NOMO-1 (cell line): ENCODE results near the gene RNF223.
"Not testable (repeated sequence)": the region's sequence is repeated elsewhere in the genome, so short reads cannot be mapped to it uniquely, and the experiment has no call there.

Source experiments
- DNase-seq, 2 experiments: peaks; one replicate each; lab custom pipeline; 2025; ENCODE audit not compliant: unreplicated experiment in 2 of 2; lab: John Stamatoyannopoulos, UW

RNF223 gene

GRCh38 chr1:1088029-1088800 lies 14.1 kb upstream of the RNF223 start:
- no peak for DNase-seq

DNA sequence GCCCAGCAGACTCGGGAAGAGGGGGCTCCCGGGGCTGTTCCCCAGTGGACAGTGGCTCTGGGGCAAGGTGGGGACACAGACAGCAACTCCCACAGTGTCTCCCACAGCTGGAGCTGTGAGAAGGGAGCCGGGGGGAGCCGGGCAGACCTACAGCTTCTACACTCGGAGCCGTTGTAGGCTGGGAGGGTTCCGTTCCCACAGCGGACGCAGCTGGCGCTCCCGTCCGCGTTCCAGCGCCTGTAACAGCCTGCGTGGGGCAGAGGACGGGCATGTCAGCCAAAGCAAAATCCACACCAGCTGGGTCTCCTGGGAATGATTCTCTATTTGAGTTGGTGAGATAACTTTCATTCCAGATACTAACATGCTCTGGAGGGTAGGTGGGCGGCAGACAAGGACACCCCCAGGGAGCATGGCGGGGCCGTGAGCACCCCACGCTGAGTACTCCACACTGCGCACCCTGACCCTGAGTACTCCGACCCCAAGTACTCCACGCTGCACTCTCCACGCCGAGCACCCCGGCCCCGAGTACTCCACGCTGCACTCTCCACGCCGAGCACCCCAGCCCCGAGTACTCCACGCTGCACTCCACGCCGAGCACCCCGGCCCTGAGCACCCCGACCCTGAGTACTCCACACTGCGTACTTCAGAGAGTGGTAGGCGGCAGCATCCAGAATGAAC lies 13.4 kb upstream of the RNF223 start:
- no peak for DNase-seq

DNA sequence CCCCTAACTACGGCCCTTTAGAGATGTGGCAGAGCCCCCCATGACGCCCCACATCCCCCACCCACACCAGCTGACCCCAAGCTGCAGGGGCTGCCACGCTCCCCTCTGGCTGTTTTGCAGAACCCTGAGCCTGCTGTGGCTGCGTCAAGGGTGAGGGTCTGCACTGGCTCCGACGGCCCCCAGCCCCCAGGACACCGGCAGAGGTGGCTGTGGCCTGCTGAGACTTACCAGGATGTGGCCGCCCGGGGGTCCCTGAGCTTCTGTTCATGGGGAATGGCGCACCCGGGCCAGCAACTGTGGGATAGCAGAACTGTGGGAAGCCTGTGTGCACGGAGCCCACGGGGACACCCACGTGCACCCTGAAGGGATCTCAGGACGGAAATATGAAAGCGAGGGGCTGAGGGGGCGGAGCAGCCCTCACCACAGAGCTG lies 12.8 kb upstream of the RNF223 start:
- DNase-seq: no peak

GRCh38 chr1:1085911-1086841 lies 12.1 kb upstream of the RNF223 start:
- no peak for DNase-seq

- DNase-seq: no peak
Measured at GRCh38 chr1:1085171-1085841, 11.2 kb upstream of the RNF223 start.

DNA sequence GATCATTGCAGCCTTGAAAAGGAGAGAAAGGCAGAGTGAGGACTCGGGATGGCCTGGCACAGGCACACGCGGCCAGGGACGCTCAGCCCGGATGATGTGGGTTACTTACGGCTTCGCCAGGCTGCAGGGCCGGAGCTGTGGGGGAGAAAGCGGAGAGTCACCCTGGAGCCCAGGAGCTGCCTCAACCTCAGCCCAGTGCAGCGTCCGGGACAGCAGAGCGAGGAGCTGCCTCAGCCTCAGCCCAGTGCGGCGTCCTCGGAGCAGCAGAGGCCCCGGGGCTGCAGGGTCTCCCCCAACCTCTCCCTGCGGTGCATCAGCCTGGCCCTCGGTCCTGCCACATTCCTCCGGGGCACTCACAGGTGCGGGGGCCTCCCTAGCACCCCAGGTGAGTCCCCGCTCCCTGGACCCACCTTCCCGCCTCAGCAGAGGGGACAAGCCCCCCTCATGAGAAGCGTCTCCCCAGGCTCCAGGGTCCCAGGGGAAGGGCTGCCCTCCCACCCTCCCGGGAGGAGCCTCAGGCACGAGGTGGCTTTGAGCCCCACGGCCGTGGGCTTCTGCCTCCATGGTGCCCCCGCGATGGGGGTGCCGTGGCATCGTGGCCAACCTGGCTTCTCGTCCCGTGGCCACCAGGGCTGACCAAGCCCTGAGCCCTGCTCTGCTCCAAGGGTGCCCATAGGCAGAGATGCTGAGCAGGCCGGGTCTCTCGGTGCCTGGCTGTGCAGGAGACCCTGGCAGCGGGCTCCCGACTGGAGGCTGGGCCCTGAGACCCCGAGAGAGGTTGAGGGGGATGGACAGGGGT lies 10.5 kb upstream of the RNF223 start:
- no peak for DNase-seq

DNA sequence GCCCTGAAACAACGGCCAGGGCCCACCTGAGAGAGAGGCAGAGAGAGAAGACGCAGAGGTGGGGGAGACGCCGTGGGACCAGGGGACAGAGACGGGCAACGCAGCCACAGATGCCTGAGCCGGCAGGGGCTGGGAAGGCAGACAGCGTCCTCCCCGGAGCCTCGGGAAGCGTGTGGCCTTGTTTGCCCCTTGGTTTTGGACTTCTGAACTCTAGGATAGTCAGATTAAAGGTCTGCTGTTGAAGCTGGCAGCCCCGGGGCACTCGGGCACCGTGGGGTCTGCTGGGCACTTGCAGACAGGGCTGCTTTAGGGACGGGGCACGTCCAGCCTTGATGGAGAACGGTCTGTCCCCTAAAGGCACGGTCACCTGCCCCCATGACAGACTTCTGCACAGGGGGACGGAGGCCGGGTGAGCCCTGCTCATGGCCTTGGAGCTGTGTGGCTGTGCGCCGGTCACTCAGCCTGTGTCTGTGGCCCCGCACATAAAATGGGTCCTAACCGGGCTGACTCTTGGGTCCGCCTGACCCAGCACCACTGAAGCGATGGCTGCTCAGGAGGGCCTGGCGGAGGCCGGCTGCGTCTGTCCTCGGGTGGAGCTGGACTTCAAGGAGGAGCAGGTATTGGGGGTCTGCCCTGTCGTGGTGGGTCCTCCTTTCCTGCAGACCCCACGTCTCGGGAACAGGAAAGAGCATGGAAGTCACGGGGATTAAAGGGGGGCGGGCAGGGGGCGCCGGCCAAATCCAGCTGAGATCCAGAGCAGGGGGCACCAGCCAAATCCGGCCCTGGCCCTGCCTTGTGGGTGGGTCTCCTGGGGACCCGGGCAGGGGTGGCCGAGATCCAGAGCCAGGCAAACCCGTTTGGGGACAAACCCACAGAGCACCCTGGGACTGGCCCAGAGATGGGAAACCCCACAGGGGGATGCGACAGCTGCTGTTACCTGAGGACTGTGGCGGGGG lies 9.6 kb upstream of the RNF223 start:
- DNase-seq: no peak

DNA sequence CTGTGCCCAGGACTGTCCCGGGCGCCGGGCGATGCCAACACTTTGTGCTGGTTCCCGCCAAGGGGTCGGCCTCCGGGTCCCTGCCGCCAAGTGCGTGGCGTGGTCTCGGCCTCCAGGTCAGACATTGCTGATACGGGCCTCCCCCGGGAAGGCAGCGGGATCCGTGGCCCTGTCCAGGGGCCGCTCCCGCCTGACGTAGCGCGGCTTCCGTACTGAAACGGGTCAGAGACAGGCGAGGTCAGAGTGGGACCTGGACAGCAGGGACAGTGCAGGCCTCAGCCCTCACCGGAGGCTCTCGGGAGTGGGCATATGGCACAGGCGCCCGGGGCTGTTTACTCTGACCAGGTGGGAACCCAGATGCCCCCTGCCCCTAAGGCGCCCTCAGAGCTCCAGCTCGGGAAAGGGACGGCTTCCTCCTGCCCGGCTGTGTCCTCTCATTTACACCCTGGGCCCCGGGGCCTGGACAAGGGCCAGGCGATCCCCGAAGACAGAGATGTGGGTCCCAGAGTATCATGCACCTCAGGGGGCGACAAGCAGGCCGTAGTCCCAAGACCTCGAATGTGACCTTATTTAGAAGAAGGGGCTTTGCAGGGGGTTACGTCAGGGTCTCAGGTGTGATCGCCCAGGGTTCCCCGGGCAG lies 8.8 kb upstream of the RNF223 start:
- DNase-seq: no peak

- no peak for DNase-seq
Measured at GRCh38 chr1:1082239-1082775, 8.2 kb upstream of the RNF223 start.

DNA sequence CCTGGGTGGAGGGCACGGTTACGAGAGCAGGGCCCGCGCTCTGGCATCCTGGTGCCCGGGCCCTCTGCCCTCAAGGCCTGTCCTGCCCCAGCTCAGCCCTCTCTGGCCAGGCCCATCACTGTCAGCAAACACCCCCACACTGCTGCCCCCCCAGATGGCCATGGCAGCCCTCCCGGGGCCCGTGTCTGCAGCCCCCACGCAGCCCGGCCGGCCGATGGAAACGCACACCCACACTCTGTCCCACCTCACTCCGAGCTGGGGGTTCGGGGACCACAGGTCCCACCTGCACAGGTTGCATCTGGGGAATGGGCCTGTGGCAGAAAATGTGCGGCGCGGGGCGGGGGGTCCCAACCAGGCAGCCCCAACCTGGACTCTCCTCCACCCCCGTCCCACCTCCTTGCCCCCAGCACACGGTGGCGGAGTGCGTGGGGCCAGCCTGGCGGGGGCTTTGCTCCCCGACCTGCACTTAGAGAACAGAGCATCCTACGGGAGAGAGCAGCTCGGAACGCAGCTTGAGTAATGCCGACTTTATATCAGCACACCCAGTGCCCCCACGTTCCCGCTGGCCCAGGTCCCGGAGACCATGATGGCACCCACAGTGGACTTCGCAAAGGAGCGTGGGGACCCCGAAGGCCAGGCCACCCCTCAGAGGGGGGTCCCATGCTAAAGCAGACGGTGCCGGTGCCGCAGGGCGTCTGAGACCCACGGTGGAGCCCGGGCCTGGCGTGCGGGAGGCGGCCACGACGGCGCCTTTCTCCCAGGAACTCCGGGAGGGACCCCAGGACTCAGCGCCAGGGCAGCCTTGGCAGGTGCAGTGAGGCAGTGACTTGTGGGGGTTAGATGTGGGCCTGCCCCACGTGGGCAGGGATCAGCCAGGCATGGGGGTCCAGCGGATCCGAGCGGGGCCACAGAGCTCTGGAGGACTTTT lies 7.5 kb upstream of the RNF223 start:
- DNase-seq: no peak

DNA sequence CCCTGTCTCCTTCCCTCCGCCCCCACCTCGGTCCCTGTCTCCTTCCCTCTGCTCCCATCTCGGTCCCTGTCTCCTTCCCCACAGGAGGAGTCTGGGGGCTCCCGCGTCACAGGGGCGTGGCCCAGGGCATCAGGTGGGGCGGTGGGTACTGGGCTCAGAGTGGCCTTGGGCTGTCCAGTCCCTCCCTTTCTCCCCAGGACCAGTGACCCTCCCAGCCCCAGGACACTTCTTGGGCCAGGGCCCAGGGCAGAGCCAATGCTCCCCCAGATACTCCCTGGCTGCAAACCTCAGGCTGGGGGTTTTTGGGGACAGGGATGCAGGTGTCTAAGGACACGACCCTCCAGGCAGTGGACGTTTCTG lies 6.8 kb upstream of the RNF223 start:
- DNase-seq: no peak

GRCh38 chr1:1080122-1080757 lies 6.1 kb upstream of the RNF223 start:
- DNase-seq: no peak

DNA sequence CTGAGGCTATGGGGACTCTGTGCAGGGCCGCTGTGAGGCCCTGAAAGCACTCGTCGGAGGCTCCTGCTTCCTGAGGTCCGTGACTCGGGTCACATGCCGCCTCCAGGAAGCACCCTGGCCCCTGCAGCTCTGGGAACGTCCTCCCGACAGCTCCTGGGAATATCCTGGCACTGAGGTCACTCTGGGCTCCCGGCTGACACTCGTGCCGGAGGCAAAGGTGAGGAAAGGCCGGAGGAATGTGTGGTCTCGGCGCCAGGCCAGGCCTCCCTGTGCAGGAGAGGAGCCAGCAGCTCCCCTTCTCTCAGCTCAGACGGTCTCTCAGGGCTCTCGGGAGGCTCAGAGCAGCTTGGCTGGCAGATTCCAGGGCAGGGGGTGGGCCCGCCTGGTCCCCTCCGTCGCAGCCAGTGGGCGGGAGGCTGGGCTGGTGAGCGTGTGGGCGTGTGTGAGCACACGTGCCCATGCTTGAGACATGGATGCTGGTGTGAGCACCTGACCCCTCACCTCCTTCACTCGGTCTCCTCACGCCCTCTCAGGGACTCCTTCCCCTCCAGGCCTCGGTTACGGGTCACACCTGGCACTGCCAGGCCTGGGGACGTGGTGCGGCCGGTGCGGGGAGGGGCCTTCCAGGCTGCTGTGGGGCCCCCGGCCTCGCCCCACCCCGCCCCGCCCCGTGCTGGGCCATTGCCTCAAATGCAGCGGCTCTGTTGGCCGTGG lies 5.5 kb upstream of the RNF223 start:
- peak in 1 of 2 experiments; percentile 29 for DNase-seq

DNA sequence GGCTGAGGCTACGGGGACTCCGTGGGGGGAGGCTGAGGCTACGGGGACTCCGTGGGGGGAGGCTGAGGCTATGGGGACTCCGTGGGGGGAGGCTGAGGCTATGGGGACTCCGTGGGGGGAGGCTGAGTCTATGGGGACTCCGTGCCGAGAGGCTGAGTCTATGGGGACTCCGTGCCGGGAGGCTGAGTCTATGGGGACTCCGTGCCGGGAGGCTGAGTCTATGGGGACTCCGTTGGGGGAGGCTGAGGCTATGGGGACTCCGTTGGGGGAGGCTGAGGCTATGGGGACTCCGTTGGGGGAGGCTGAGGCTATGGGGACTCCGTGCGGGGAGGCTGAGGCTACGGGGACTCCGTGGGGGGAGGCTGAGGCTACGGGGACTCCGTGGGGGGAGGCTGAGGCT lies 3.3 kb upstream of the RNF223 start:
- not testable (repeated sequence) for DNase-seq

DNA sequence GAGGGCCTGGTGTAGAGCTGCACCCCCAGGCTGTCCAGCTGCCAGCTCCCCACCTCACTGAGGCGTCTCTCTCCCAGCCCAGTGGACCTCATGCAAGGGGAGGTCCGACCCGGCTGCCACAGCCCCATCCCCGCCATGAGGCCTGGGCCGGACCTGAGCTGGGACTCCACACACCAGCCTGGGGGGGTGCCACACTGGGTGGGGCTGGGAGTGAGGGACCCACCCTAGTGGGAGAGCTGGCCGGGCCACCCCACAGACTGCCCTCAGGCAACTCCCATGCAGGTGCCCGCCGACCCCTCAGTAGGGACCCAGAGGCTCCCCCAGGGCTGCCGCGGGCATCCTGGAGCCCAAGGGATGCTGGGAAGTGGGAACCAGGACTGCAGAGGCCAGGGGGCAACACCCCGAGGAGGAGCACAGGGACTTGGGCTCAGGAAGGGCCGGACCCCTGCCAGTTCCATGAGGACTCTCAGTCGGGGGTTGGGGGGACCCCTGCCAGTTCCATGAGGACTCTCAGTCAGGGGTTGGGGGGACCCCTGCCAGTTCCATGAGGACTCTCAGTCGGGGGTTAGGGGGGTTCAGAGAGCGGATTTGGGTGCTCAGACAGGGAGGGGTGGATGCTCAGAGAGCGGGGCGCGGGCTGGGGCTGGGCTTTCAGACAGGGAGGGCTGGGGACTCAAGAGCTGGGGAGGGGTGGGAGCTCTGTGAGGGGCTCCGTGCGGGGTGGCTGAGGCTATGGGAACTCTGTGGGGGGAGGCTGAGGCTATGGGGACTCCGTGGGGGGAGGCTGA lies 1.2 kb upstream of the RNF223 start:
- DNase-seq: no peak
